Measurements from ENCODE around the gene MORC1.

DNA sequence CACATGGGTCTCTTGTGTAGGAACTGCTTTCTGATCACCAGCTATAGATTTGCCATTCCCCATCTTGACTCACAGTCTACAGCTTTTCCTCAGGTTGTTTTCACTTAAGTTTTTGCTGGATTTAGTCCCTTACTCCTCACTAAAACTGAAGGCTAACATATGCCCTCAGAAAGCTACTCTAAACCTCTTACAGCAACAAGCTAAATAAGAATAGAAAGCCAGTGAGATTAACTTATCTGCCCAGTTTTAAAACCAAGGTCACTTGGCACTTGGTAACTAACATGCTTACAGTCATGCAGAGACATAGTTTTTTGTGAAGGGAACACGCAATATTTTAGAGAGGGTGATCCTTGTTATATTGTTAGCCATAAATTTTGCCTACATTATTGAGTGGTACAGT, 164.2 kb downstream of the MORC1 start, which contains the start of gene GUCA1C:
- no peak for TF ChIP-seq EZH2 (IDR thresholded peaks at IDR 0.05; ENCODE audit: low read length)
- TF ChIP-seq, protein P1, sequence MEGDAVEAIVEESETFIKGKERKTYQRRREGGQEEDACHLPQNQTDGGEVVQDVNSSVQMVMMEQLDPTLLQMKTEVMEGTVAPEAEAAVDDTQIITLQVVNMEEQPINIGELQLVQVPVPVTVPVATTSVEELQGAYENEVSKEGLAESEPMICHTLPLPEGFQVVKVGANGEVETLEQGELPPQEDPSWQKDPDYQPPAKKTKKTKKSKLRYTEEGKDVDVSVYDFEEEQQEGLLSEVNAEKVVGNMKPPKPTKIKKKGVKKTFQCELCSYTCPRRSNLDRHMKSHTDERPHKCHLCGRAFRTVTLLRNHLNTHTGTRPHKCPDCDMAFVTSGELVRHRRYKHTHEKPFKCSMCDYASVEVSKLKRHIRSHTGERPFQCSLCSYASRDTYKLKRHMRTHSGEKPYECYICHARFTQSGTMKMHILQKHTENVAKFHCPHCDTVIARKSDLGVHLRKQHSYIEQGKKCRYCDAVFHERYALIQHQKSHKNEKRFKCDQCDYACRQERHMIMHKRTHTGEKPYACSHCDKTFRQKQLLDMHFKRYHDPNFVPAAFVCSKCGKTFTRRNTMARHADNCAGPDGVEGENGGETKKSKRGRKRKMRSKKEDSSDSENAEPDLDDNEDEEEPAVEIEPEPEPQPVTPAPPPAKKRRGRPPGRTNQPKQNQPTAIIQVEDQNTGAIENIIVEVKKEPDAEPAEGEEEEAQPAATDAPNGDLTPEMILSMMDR (optimal IDR thresholded peaks at IDR 0.05 in 1 of 3, IDR thresholded peaks at IDR 0.05 in 1 of 3, conservative IDR thresholded peaks at IDR 0.05 in 1 of 3; ENCODE audit: extremely low read depth in 1 of 3, insufficient read depth in 2 of 3, low read length in 3 of 3), result no peak
